HG03439 (cell line): ENCODE results near the gene HOXB8.

Experiments used
- ATAC-seq: cut with Tn5 transposase; IDR thresholded peaks from one replicate; pipeline ENCODE4 v1.9.1; 2021; ENCODE audit warnings: mild to moderate bottlenecking, moderate library complexity; ENCODE audit not compliant: unreplicated experiment

The HOXB8 gene

GRCh38 chr17:48624544-48625494, 9.7 kb upstream of the HOXB8 start:
- ATAC-seq = no peak

- no peak for ATAC-seq
Observed at GRCh38 chr17:48624118-48624517, 9.0 kb upstream of the HOXB8 start.

GRCh38 chr17:48623583-48623982, 8.5 kb upstream of the HOXB8 start:
- ATAC-seq = no peak

GRCh38 chr17:48622857-48623256, 7.8 kb upstream of the HOXB8 start:
- ATAC-seq = no peak

GRCh38 chr17:48621410-48622392, 6.6 kb upstream of the HOXB8 start:
- ATAC-seq = no peak

- ATAC-seq = no peak
Observed at GRCh38 chr17:48620461-48621139, 5.5 kb upstream of the HOXB8 start.

- ATAC-seq = no peak
Observed at GRCh38 chr17:48619826-48620449, 4.8 kb upstream of the HOXB8 start.

GRCh38 chr17:48618256-48618896, 3.3 kb upstream of the HOXB8 start:
- no peak for ATAC-seq

GRCh38 chr17:48617471-48618255, 2.6 kb upstream of the HOXB8 start:
- ATAC-seq = no peak

- ATAC-seq = no peak
Observed at GRCh38 chr17:48616717-48617470, 1.8 kb upstream of the HOXB8 start.

- no peak for ATAC-seq
Observed at GRCh38 chr17:48615963-48616716, 1.0 kb upstream of the HOXB8 start.

GRCh38 chr17:48613862-48614694, 1.0 kb downstream of the HOXB8 start:
- ATAC-seq = no peak

- no peak for ATAC-seq
Observed at GRCh38 chr17:48612854-48613691, 2.0 kb downstream of the HOXB8 start.

GRCh38 chr17:48612456-48612853, 2.6 kb downstream of the HOXB8 start:
- no peak for ATAC-seq

GRCh38 chr17:48611681-48612455, 3.2 kb downstream of the HOXB8 start:
- ATAC-seq = no peak
